ENCODE measurements around the gene DUSP5.

- TF ChIP-seq, protein P1, sequence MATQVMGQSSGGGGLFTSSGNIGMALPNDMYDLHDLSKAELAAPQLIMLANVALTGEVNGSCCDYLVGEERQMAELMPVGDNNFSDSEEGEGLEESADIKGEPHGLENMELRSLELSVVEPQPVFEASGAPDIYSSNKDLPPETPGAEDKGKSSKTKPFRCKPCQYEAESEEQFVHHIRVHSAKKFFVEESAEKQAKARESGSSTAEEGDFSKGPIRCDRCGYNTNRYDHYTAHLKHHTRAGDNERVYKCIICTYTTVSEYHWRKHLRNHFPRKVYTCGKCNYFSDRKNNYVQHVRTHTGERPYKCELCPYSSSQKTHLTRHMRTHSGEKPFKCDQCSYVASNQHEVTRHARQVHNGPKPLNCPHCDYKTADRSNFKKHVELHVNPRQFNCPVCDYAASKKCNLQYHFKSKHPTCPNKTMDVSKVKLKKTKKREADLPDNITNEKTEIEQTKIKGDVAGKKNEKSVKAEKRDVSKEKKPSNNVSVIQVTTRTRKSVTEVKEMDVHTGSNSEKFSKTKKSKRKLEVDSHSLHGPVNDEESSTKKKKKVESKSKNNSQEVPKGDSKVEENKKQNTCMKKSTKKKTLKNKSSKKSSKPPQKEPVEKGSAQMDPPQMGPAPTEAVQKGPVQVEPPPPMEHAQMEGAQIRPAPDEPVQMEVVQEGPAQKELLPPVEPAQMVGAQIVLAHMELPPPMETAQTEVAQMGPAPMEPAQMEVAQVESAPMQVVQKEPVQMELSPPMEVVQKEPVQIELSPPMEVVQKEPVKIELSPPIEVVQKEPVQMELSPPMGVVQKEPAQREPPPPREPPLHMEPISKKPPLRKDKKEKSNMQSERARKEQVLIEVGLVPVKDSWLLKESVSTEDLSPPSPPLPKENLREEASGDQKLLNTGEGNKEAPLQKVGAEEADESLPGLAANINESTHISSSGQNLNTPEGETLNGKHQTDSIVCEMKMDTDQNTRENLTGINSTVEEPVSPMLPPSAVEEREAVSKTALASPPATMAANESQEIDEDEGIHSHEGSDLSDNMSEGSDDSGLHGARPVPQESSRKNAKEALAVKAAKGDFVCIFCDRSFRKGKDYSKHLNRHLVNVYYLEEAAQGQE (IDR thresholded peaks at IDR 0.05): no peak
- TF ChIP-seq CTCF (IDR thresholded peaks at IDR 0.05; ENCODE audit: low read depth, low read length, missing input control) (no peak), ZBTB33 (IDR thresholded peaks at IDR 0.05) (no peak), EGR1 (IDR thresholded peaks at IDR 0.05; ENCODE audit: low read depth in 2 of 2) (no peak), RAD21 (IDR thresholded peaks at IDR 0.05) (no peak), TAF1 (conservative IDR thresholded peaks at IDR 0.05) (no peak), FOXA1 (IDR thresholded peaks at IDR 0.05) (no peak), GABPA (IDR thresholded peaks at IDR 0.05 in 1 of 2, conservative IDR thresholded peaks at IDR 0.05 in 1 of 2) (no peak), YY1 (IDR thresholded peaks at IDR 0.05) (no peak), JUND (IDR thresholded peaks at IDR 0.05) (no peak)
- TF ChIP-seq, protein P2, sequence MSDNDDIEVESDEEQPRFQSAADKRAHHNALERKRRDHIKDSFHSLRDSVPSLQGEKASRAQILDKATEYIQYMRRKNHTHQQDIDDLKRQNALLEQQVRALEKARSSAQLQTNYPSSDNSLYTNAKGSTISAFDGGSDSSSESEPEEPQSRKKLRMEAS (IDR thresholded peaks at IDR 0.05): no peak
Measured at GRCh38 chr10:110471566-110472139, 26.1 kb upstream of the DUSP5 start.

Measured in liver (tissue), 3 donors.